Measurements from ENCODE around the gene GLT1D1.

DNA sequence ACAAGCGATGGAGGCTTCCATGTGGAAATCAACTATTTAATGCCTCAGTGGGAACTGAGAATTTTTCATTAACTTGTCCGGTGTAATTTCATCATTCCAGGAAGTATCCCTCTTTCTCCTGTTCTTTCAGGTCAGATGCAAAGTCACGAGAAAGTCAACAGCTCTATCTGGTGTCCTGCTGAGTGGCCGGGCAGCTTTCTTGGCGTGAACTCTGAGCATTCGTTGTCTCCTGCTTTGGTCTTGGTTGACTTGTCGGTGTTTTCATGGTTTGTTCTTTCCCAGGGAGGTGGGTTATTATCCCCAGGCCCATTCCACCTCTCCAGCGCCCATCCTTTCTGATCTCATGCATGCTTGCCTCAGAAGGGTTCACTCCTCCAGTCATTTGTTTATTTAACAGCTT is 149.1 kb downstream of the GLT1D1 start:
- TF ChIP-seq, protein P1, sequence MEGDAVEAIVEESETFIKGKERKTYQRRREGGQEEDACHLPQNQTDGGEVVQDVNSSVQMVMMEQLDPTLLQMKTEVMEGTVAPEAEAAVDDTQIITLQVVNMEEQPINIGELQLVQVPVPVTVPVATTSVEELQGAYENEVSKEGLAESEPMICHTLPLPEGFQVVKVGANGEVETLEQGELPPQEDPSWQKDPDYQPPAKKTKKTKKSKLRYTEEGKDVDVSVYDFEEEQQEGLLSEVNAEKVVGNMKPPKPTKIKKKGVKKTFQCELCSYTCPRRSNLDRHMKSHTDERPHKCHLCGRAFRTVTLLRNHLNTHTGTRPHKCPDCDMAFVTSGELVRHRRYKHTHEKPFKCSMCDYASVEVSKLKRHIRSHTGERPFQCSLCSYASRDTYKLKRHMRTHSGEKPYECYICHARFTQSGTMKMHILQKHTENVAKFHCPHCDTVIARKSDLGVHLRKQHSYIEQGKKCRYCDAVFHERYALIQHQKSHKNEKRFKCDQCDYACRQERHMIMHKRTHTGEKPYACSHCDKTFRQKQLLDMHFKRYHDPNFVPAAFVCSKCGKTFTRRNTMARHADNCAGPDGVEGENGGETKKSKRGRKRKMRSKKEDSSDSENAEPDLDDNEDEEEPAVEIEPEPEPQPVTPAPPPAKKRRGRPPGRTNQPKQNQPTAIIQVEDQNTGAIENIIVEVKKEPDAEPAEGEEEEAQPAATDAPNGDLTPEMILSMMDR (IDR thresholded peaks at IDR 0.05) = no peak
- no peak for TF ChIP-seq POLR2AphosphoS5 (IDR thresholded peaks at IDR 0.05)
